H9 (cell line): ENCODE measurements around the gene ZDHHC9. TPM values are rescaled to one million over a fixed set of nuclear protein-coding genes. Genes with fewer than 3 reads are reported as not detected.
A peak's percentile ranks its signal among the peaks of the same experiment; 100 is the strongest.

Experiments
- DNase-seq: peaks from one replicate; pipeline ENCODE4 v3.0.0-alpha.2; 2017
- H2AFZ ChIP-seq: one replicate; pipeline ENCODE4 v1.6.1; 2013; ENCODE audit warnings: mild to moderate bottlenecking, low read length, control low read depth, moderate library complexity
- H2AK5ac ChIP-seq: 2 replicates; pipeline ENCODE4 v1.6.1; 2013; ENCODE audit warnings: low read length, control low read depth, mixed read lengths; ENCODE audit not compliant: insufficient read length
- H2BK120ac ChIP-seq: one replicate; pipeline ENCODE4 v1.6.1; 2013; ENCODE audit warnings: low read depth, mild to moderate bottlenecking, low read length, control low read depth, inconsistent platforms; ENCODE audit not compliant: poor library complexity, severe bottlenecking
- H2BK12ac ChIP-seq: 2 replicates; pipeline ENCODE4 v1.6.1; 2013; ENCODE audit warnings: low read length, control low read depth, mixed read lengths, low read depth; ENCODE audit not compliant: insufficient read length
- H2BK15ac ChIP-seq: 2 replicates; pipeline ENCODE4 v1.6.1; 2013; ENCODE audit warnings: low read depth, low read length, control low read depth
- H2BK20ac ChIP-seq: one replicate; pipeline ENCODE4 v1.6.1; 2013; ENCODE audit warnings: low read depth, mild to moderate bottlenecking, low read length, control low read depth, inconsistent platforms; ENCODE audit not compliant: poor library complexity, severe bottlenecking
- H2BK5ac ChIP-seq: 2 replicates; pipeline ENCODE4 v1.6.1; 2013; ENCODE audit warnings: low read length, control low read depth, mixed read lengths; ENCODE audit not compliant: insufficient read length
- H3K14ac ChIP-seq: 2 replicates; pipeline ENCODE4 v1.6.1; 2013; ENCODE audit warnings: low read length, control low read depth; ENCODE audit not compliant: insufficient read depth
- H3K18ac ChIP-seq: 2 replicates; pipeline ENCODE4 v1.6.1; 2013; ENCODE audit warnings: low read depth, mild to moderate bottlenecking, mixed read lengths, low read length, control low read depth; ENCODE audit not compliant: insufficient read length
- H3K23ac ChIP-seq: 2 replicates; pipeline ENCODE4 v1.6.1; 2013; ENCODE audit warnings: low read length, control low read depth, mixed read lengths, low read depth; ENCODE audit not compliant: insufficient read length
- H3K23me2 ChIP-seq: 2 replicates; pipeline ENCODE4 v1.6.1; 2013; ENCODE audit warnings: low read depth, mild to moderate bottlenecking, mixed read lengths, low read length, control low read depth; ENCODE audit not compliant: insufficient read length, poor library complexity, severe bottlenecking
- H3K27ac ChIP-seq: 2 replicates; pipeline ENCODE4 v1.5.1; 2013; ENCODE audit warnings: low read length, control low read depth, mixed read lengths, low read depth; ENCODE audit not compliant: insufficient read length
- H3K27me3 ChIP-seq: 2 replicates; pipeline ENCODE4 v1.6.1; 2013; ENCODE audit warnings: low read length, control low read depth, inconsistent platforms; ENCODE audit not compliant: insufficient read depth
- H3K4ac ChIP-seq: 2 replicates; pipeline ENCODE4 v1.6.1; 2013; ENCODE audit warnings: low read depth, mild to moderate bottlenecking, control low read depth, inconsistent platforms, low read length, moderate library complexity
- H3K4me1 ChIP-seq: 2 replicates; pipeline ENCODE4 v1.6.1; 2013; ENCODE audit warnings: low read length, control low read depth, inconsistent platforms; ENCODE audit not compliant: insufficient read depth
- H3K4me2 ChIP-seq: 2 replicates; pipeline ENCODE4 v1.6.1; 2013; ENCODE audit warnings: low read length, control low read depth, mixed read lengths; ENCODE audit not compliant: insufficient read length, insufficient read depth
- H3K56ac ChIP-seq: 2 replicates; pipeline ENCODE4 v1.6.1; 2013; ENCODE audit warnings: low read depth, mild to moderate bottlenecking, mixed read lengths, low read length, control low read depth; ENCODE audit not compliant: insufficient read length
- H3K79me1 ChIP-seq: 2 replicates; pipeline ENCODE4 v1.6.1; 2013; ENCODE audit warnings: low read depth, mild to moderate bottlenecking, moderate library complexity, low read length, control low read depth, inconsistent platforms; ENCODE audit not compliant: insufficient read depth, poor library complexity, severe bottlenecking
- H3K79me2 ChIP-seq: 2 replicates; pipeline ENCODE4 v1.6.1; 2013; ENCODE audit warnings: low read length, control low read depth, inconsistent platforms; ENCODE audit not compliant: insufficient read depth
- H3K9ac ChIP-seq: 2 replicates; pipeline ENCODE4 v1.6.1; 2013; ENCODE audit warnings: low read length, control low read depth, mixed read lengths; ENCODE audit not compliant: insufficient read length; ENCODE audit errors: extremely low read depth
- H3K9me3 ChIP-seq: one replicate; pipeline ENCODE4 v1.6.1; 2013; ENCODE audit warnings: low read depth, low read length, inconsistent platforms; ENCODE audit not compliant: control insufficient read depth
- H3T11ph ChIP-seq: one replicate; pipeline ENCODE4 v1.6.1; 2013; ENCODE audit warnings: mild to moderate bottlenecking, low read length, control low read depth, inconsistent platforms
- H4K20me1 ChIP-seq: one replicate; pipeline ENCODE4 v1.6.1; 2013; ENCODE audit not compliant: control insufficient read depth, insufficient read length, insufficient read depth
- H4K5ac ChIP-seq: 2 replicates; pipeline ENCODE4 v1.6.1; 2013; ENCODE audit warnings: low read depth, mild to moderate bottlenecking, mixed read lengths, low read length, control low read depth; ENCODE audit not compliant: insufficient read length
- H4K8ac ChIP-seq: replicated peaks from 2 replicates; pipeline ENCODE4 v1.6.1; 2013; ENCODE audit warnings: low read length, control low read depth, mixed read lengths, low read depth; ENCODE audit not compliant: insufficient read length
- H4K91ac ChIP-seq: 2 replicates; pipeline ENCODE4 v1.6.1; 2013; ENCODE audit warnings: low read depth, mild to moderate bottlenecking, moderate library complexity, mixed read lengths, low read length, control low read depth; ENCODE audit not compliant: insufficient read length
- H3K27ac Mint-ChIP-seq, 3 experiments: 2 replicates in 2 of 3; 3 replicates in 1 of 3; pipeline ENCODE4 v1.8.0; 2020 to 2021; ENCODE audit warnings: mixed read lengths in 3 of 3, mild to moderate bottlenecking in 1 of 3, moderate library complexity in 1 of 3
- H3K27me3 Mint-ChIP-seq: 2 replicates; pipeline ENCODE4 v1.8.0; 2021; ENCODE audit warnings: low read depth, mild to moderate bottlenecking, moderate library complexity, mixed read lengths
- H3K36me3 Mint-ChIP-seq, 3 experiments: 2 replicates in 2 of 3; 3 replicates in 1 of 3; pipeline ENCODE4 v1.8.0; 2020 to 2021; ENCODE audit warnings: low read depth in 3 of 3, mixed read lengths in 3 of 3; ENCODE audit not compliant: insufficient read depth in 1 of 3
- H3K4me1 Mint-ChIP-seq, 2 experiments: 2 replicates each; pipeline ENCODE4 v1.8.0; 2020; ENCODE audit warnings: mixed read lengths in 2 of 2
- H3K4me3 Mint-ChIP-seq, 2 experiments: 2 replicates in 1 of 2; 3 replicates in 1 of 2; pipeline ENCODE4 v1.8.0; 2020 to 2021; ENCODE audit warnings: mild to moderate bottlenecking in 2 of 2, mixed read lengths in 2 of 2, moderate library complexity in 1 of 2
- H3K9me3 Mint-ChIP-seq, 2 experiments: 2 replicates in 1 of 2; 3 replicates in 1 of 2; pipeline ENCODE4 v1.8.0; 2020; ENCODE audit warnings: mild to moderate bottlenecking in 2 of 2, mixed read lengths in 2 of 2, moderate library complexity in 1 of 2
- whole genome bisulfite sequencing: extraction: QIAGEN DNeasy Blood & Tissue Kit; methylation state at CpG from one replicate; pipeline ENCODE4 v1.1.7; 2013; ENCODE audit warnings: missing lambda C conversion rate, low lambda C conversion rate, mixed read lengths; ENCODE audit not compliant: insufficient read length; ENCODE audit errors: extremely low coverage; 5-methylcytosine and 5-hydroxymethylcytosine counted together
- total RNA-seq: library from RNA; stranded (reverse); gene quantifications from 2 replicates; pipeline ENCODE4 v1.2.1, GENCODE V29; 2021
- TF ChIP-seq, protein P1 (sequence below): fragments of 200-600 bp; sonication (generic); conservative IDR thresholded peaks from 3 replicates; pipeline ENCODE4 v1.8.0; 2021; ENCODE audit warnings: antibody characterized with exemption, mild to moderate bottlenecking

Gene ZDHHC9
- total RNA-seq, 1 experiment from 2014 or later, result 21.0 TPM

DNA sequence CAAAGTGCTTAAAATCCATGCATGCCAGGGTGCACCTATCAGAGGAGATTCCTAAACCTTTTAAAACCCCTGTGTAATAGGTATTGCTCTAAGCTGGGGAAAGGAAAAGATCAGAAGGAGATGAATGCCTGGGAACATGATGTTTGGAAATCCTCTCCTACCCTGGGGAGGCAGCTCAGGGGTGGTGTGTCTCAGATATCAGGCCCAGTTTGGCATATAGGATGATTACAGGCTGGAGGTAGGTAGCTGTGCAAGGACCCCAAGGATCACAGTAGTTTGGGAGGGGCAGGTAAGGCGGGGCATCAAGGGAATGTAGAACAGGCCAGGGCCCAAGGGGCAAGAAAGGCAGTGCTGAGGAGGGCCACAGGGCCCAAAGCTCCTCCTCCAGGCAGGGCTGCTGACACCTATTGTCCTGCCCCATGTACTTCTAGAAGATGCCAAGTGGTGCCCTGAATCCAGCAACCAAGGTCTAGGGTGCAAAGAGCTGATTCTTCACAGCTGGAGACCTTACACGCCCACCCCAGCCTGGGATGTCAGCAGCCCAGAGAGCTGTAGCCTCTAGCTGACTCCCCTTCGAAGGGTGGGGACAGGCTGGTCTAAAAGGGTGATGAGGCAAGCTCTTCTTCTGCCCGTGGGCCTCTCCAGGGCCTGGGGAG is 46.3 kb downstream of the ZDHHC9 start:
- Histone ChIP-seq H4K5ac (no peak overlapping the region), H2BK15ac (no peak overlapping the region), H3K9me3 (no peaks in the 10 kb centered on the region), H3K79me2 (no peaks in the 10 kb centered on the region), H3K14ac (no peak overlapping the region), H3T11ph (no peak overlapping the region), H2AK5ac (no peak overlapping the region), H3K23ac (no peak overlapping the region), H3K27ac (no peak overlapping the region), H2AFZ (no peak overlapping the region), H3K4me1 (no peaks in the 10 kb centered on the region), H2BK20ac (no peak overlapping the region), H4K8ac (no peak overlapping the region), H2BK120ac (no peak overlapping the region), H2BK12ac (no peak overlapping the region), H3K79me1 (no peaks in the 10 kb centered on the region), H3K4ac (no peak overlapping the region), H3K23me2 (no peaks in the 10 kb centered on the region), H3K9ac (no peak overlapping the region), H3K56ac (no peak overlapping the region), H2BK5ac (no peak overlapping the region), H4K91ac (no peak overlapping the region), H3K4me2 (no peak overlapping the region), H4K20me1 (no peaks in the 10 kb centered on the region), H3K27me3 (no peaks in the 10 kb centered on the region), H3K18ac (no peak overlapping the region)
- no peak overlapping the region for H3K4me3 Mint-ChIP-seq
- no peak for DNase-seq
- H3K36me3 Mint-ChIP-seq, result peaks cover 16 to 25% (median 17%) of the 10 kb centered on the region in 3 experiments
- no peaks in the 10 kb centered on the region; the same call in 1 of the 2 replicates for H3K27me3 Mint-ChIP-seq
- TF ChIP-seq, protein P1, sequence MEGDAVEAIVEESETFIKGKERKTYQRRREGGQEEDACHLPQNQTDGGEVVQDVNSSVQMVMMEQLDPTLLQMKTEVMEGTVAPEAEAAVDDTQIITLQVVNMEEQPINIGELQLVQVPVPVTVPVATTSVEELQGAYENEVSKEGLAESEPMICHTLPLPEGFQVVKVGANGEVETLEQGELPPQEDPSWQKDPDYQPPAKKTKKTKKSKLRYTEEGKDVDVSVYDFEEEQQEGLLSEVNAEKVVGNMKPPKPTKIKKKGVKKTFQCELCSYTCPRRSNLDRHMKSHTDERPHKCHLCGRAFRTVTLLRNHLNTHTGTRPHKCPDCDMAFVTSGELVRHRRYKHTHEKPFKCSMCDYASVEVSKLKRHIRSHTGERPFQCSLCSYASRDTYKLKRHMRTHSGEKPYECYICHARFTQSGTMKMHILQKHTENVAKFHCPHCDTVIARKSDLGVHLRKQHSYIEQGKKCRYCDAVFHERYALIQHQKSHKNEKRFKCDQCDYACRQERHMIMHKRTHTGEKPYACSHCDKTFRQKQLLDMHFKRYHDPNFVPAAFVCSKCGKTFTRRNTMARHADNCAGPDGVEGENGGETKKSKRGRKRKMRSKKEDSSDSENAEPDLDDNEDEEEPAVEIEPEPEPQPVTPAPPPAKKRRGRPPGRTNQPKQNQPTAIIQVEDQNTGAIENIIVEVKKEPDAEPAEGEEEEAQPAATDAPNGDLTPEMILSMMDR, result no peak
- WGBS, result no CpG with 5 or more reads among the region's 4 CpGs
- H3K4me1 Mint-ChIP-seq, result no peaks in the 10 kb centered on the region
- peak overlapping the region in 1 of 3 experiments; percentile 76; a peak in 1 of 7 replicates for H3K27ac Mint-ChIP-seq
- peaks cover 0 to 61% of the 10 kb centered on the region in 2 experiments; a peak in 4 of 5 replicates for H3K9me3 Mint-ChIP-seq
